Hepatocyte (in vitro differentiated cells): ENCODE measurements around the gene OVOL2. TPM values are rescaled to one million over a fixed set of nuclear protein-coding genes. Genes with fewer than 3 reads are reported as not detected.

ENCODE experiments used
- DNase-seq: peaks from one replicate; pipeline ENCODE4 v3.0.0-alpha.2; 2016; ENCODE audit warnings: low spot score
- H2AFZ ChIP-seq: fragments of 200-600 bp; sonication (generic); 2 replicates; pipeline ENCODE4 v1.6.0; 2016; ENCODE audit warnings: antibody characterized with exemption, mild to moderate bottlenecking
- H3K27ac ChIP-seq: fragments of 200-600 bp; sonication (generic); 2 replicates; pipeline ENCODE4 v1.5.1; 2016; ENCODE audit warnings: mild to moderate bottlenecking
- H3K27me3 ChIP-seq: fragments of 200-600 bp; sonication (generic); 2 replicates; pipeline ENCODE4 v1.6.1; 2016
- H3K36me3 ChIP-seq: fragments of 200-600 bp; sonication (generic); replicated peaks from 2 replicates; pipeline ENCODE4 v1.5.1; 2016; ENCODE audit warnings: low read depth; ENCODE audit not compliant: insufficient read depth
- H3K4me1 ChIP-seq: fragments of 200-600 bp; sonication (generic); 2 replicates; pipeline ENCODE4 v1.5.1; 2016; ENCODE audit warnings: mild to moderate bottlenecking, moderate library complexity; ENCODE audit not compliant: insufficient read depth
- H3K4me2 ChIP-seq: fragments of 200-600 bp; sonication (generic); 2 replicates; pipeline ENCODE4 v1.6.0; 2016
- H3K4me3 ChIP-seq: fragments of 200-600 bp; sonication (generic); 2 replicates; pipeline ENCODE4 v1.5.1; 2016; ENCODE audit warnings: mild to moderate bottlenecking
- H3K79me2 ChIP-seq: fragments of 200-600 bp; sonication (generic); 2 replicates; pipeline ENCODE4 v1.6.0; 2017; ENCODE audit warnings: mild to moderate bottlenecking
- H3K9me2 ChIP-seq: fragments of 200-600 bp; sonication (generic); replicated peaks from 2 replicates; pipeline ENCODE4 v1.6.0; 2017; ENCODE audit warnings: mild to moderate bottlenecking; ENCODE audit not compliant: insufficient read depth
- H3K9me3 ChIP-seq: fragments of 200-600 bp; sonication (generic); 2 replicates; pipeline ENCODE4 v1.5.1; 2016; ENCODE audit warnings: low read depth, mild to moderate bottlenecking
- H4K20me1 ChIP-seq: fragments of 200-600 bp; sonication (generic); 2 replicates; pipeline ENCODE4 v1.6.0; 2016; ENCODE audit warnings: mild to moderate bottlenecking; ENCODE audit not compliant: insufficient read depth, poor library complexity, severe bottlenecking
- EZH2 ChIP-seq: fragments of 200-600 bp; sonication (generic); IDR thresholded peaks from 2 replicates; pipeline ENCODE4 v1.6.1; 2016; ENCODE audit warnings: antibody characterized with exemption, mild to moderate bottlenecking, borderline replicate concordance
- EZH2phosphoT487 ChIP-seq: fragments of 200-600 bp; sonication (generic); IDR thresholded peaks from one replicate; pipeline ENCODE4 v1.6.1; 2018; ENCODE audit warnings: antibody characterized with exemption, mild to moderate bottlenecking, low read depth, moderate library complexity; ENCODE audit not compliant: unreplicated experiment, severe bottlenecking
- WGBS: methylation state at CpG from one replicate; pipeline ENCODE4 v1.1.6; 2016; ENCODE audit warnings: low lambda C conversion rate; ENCODE audit errors: missing lambda C conversion rate; 5-methylcytosine and 5-hydroxymethylcytosine counted together
- polyA plus RNA-seq: library from polyadenylated mRNA; unstranded; fragments of >200 nt; fragmentation: Nextera tagmentation; extraction: Ambion mirVana; gene quantifications from 2 replicates; pipeline ENCODE4 v1.2.1, GENCODE V29; 2016
- total RNA-seq: library from RNA; depleted of rRNA; stranded (reverse); fragments of >200 nt; gene quantifications from 2 replicates; pipeline ENCODE4 v1.2.3, GENCODE V29; 2014
- TF ChIP-seq, protein P1 (sequence below): fragments of 200-600 bp; sonication (generic); IDR thresholded peaks from 2 replicates; pipeline ENCODE4 v1.5.1; 2016; ENCODE audit warnings: antibody characterized with exemption, mild to moderate bottlenecking; ENCODE audit not compliant: poor library complexity

OVOL2 gene
- total and polyA plus RNA-seq, 2 experiments from 2014 or later: 1.4 to 1.9 TPM

DNA sequence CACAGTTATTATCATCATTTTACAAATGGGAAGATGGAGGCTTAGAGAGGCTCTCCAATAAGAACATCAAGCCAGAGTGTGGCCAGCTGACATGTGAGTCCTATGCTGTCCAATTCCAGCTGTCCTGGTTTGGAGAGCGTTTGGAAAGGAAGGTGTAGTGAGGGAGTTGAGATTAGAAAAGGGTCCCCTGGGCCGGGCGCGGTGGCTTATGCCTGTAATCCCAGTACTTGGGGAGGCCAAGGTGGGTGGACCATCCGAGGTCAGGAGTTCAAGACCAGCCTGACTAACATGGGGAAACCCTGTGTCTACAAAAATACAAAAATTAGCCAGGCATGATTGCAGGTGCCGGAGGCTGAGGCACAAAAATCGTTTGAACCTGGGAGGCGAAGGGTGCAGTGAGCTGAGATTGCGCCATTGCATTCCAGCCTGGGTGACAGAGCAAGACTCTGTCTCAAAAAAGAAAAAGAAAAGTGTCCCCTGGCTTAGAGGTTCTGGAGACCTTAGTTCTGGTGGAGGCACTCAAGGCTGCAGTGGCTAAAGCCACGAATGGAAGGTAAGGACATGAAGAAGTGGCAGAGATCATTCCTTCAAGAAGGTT, 22.1 kb upstream of the OVOL2 start:
- Histone ChIP-seq H4K20me1 (no peaks in the 10 kb centered on the region), H3K4me3 (no peak overlapping the region), H2AFZ (no peak overlapping the region), H3K36me3 (no peaks in the 10 kb centered on the region), H3K27me3 (no peaks in the 10 kb centered on the region), H3K9me3 (no peaks in the 10 kb centered on the region), H3K4me2 (no peak overlapping the region), H3K9me2 (no peaks in the 10 kb centered on the region), H3K27ac (no peak overlapping the region), H3K79me2 (no peaks in the 10 kb centered on the region), H3K4me1 (no peaks in the 10 kb centered on the region)
- TF ChIP-seq EZH2phosphoT487: no peak
- TF ChIP-seq, protein P1, sequence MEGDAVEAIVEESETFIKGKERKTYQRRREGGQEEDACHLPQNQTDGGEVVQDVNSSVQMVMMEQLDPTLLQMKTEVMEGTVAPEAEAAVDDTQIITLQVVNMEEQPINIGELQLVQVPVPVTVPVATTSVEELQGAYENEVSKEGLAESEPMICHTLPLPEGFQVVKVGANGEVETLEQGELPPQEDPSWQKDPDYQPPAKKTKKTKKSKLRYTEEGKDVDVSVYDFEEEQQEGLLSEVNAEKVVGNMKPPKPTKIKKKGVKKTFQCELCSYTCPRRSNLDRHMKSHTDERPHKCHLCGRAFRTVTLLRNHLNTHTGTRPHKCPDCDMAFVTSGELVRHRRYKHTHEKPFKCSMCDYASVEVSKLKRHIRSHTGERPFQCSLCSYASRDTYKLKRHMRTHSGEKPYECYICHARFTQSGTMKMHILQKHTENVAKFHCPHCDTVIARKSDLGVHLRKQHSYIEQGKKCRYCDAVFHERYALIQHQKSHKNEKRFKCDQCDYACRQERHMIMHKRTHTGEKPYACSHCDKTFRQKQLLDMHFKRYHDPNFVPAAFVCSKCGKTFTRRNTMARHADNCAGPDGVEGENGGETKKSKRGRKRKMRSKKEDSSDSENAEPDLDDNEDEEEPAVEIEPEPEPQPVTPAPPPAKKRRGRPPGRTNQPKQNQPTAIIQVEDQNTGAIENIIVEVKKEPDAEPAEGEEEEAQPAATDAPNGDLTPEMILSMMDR: no peak
- no peak for TF ChIP-seq EZH2
- 92% methylated on average over 10 of the region's 10 CpGs for WGBS
- no peak for DNase-seq

DNA sequence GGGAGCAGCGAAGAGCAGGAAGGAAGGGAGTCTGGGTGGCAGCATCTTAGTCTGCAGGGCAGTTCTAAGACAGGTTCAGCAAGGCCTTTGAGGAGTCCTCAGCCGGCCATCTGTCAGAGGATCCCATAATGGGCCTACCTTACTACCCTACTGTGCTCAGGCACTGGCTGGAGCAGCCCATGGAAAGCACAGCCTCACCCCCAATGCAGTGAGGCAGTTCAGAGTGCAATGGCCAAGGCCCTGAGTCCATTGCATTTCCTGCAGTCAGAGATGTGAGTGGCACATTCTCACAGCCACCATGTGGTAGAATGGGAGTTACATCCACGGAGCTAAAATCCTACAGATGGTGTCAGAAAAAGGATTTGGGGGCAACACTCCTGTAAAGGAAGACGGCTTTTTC, 19.4 kb upstream of the OVOL2 start:
- TF ChIP-seq EZH2 (no peak), EZH2phosphoT487 (no peak)
- TF ChIP-seq, protein P1: no peak
- no peaks in the 10 kb centered on the region for H4K20me1 ChIP-seq
- H2AFZ ChIP-seq: no peak overlapping the region
- H3K4me2 ChIP-seq: no peak overlapping the region
- H3K9me2 ChIP-seq: no peaks in the 10 kb centered on the region
- H3K36me3 ChIP-seq: no peaks in the 10 kb centered on the region
- H3K27me3 ChIP-seq: no peaks in the 10 kb centered on the region
- H3K9me3 ChIP-seq: no peaks in the 10 kb centered on the region
- DNase-seq: no peak
- no peaks in the 10 kb centered on the region for H3K4me1 ChIP-seq
- 74% methylated on average over 4 of the region's 4 CpGs for WGBS
- no peaks in the 10 kb centered on the region for H3K79me2 ChIP-seq
- H3K27ac ChIP-seq: peak overlapping the region; percentile 18
- no peak overlapping the region for H3K4me3 ChIP-seq

DNA sequence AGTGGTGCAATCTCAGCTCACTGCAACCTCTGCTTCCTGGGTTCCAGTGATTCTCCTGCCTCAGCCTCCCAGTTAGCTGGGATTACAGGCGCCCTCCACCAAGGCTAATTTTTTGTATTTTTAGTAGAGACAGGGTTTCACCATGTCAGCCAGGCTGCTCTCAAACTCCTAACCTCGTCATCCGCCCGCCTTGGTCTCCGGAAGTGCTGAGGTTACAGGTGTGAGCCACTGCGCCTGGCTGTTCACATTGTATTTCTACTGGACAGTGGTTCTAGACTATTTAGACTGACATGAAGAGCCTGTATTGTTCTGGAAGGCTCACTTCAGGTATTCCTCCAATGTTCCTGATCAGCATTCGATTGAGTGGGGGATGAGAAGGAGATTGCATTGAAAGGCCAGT, 14.8 kb upstream of the OVOL2 start:
- H3K9me3 ChIP-seq: no peaks in the 10 kb centered on the region
- H3K4me1 ChIP-seq: no peaks in the 10 kb centered on the region
- H3K27me3 ChIP-seq: no peaks in the 10 kb centered on the region
- H4K20me1 ChIP-seq: no peaks in the 10 kb centered on the region
- no peak overlapping the region for H2AFZ ChIP-seq
- no peak for DNase-seq
- 93% methylated on average over 7 of the region's 7 CpGs for WGBS
- no peaks in the 10 kb centered on the region for H3K79me2 ChIP-seq
- TF ChIP-seq EZH2: no peak
- TF ChIP-seq EZH2phosphoT487: no peak
- TF ChIP-seq, protein P1: no peak
- H3K36me3 ChIP-seq: no peaks in the 10 kb centered on the region
- no peak overlapping the region for H3K4me3 ChIP-seq
- no peaks in the 10 kb centered on the region for H3K9me2 ChIP-seq
- H3K4me2 ChIP-seq: no peak overlapping the region
- no peak overlapping the region for H3K27ac ChIP-seq
